Inferior parietal cortex (tissue), 1 donor: ENCODE data around the gene L3MBTL3.
A peak's percentile ranks its signal among the peaks of the same experiment; 100 is the strongest.

Experiments
- DNase-seq: peaks from one replicate; pipeline ENCODE4 v3.0.0-alpha.2; 2016; ENCODE audit errors: extremely low spot score

L3MBTL3 gene

GRCh38 chr6:130018292-130018743 lies at the start of gene L3MBTL3:
Gene L3MBTL3, plus strand, starts transcription at chr6:130018581. Its CDS starts 24,119 bp downstream, at chr6:130042700.
- DNase-seq: peak; percentile 88

GRCh38 chr6:129969064-129969463 lies 49.3 kb upstream of the L3MBTL3 start:
- no peak for DNase-seq

GRCh38 chr6:129976110-129976509 lies 42.3 kb upstream of the L3MBTL3 start:
- no peak for DNase-seq

GRCh38 chr6:129978148-129978916 lies 40.0 kb upstream of the L3MBTL3 start:
- no peak for DNase-seq

- no peak for DNase-seq
Measured at GRCh38 chr6:129980821-129981220, 37.6 kb upstream of the L3MBTL3 start.

- no peak for DNase-seq
Measured at GRCh38 chr6:129981598-129981997, 36.8 kb upstream of the L3MBTL3 start.

- no peak for DNase-seq
Measured at GRCh38 chr6:129989396-129989795, 29.0 kb upstream of the L3MBTL3 start.

- DNase-seq: no peak
Measured at GRCh38 chr6:129992881-129993280, 25.5 kb upstream of the L3MBTL3 start.

GRCh38 chr6:129994410-129994809 lies 24.0 kb upstream of the L3MBTL3 start:
- no peak for DNase-seq

- no peak for DNase-seq
Measured at GRCh38 chr6:129996387-129996786, 22.0 kb upstream of the L3MBTL3 start.

- DNase-seq: no peak
Measured at GRCh38 chr6:130000526-130001421, 17.6 kb upstream of the L3MBTL3 start.

- no peak for DNase-seq
Measured at GRCh38 chr6:130008236-130008873, 10.0 kb upstream of the L3MBTL3 start.

- no peak for DNase-seq
Measured at GRCh38 chr6:130009146-130009545, 9.2 kb upstream of the L3MBTL3 start.

- DNase-seq: no peak
Measured at GRCh38 chr6:130010387-130010786, 8.0 kb upstream of the L3MBTL3 start.

- DNase-seq: no peak
Measured at GRCh38 chr6:130012728-130013127, 5.7 kb upstream of the L3MBTL3 start.

GRCh38 chr6:130018744-130019325 lies 454 bp downstream of the L3MBTL3 start:
- DNase-seq: no peak

GRCh38 chr6:130019326-130020072 lies 1.1 kb downstream of the L3MBTL3 start:
- DNase-seq: peak; percentile 35

- DNase-seq: no peak
Measured at GRCh38 chr6:130020073-130020906, 1.9 kb downstream of the L3MBTL3 start.

- peak; percentile 96 for DNase-seq
Measured at GRCh38 chr6:130020907-130021629, 2.7 kb downstream of the L3MBTL3 start.
